Dedifferentiated amniotic fluid mesenchymal stem cell (primary cell): ENCODE data around the gene RIPOR3.
"Not testable (repeated sequence)": the region's sequence is repeated elsewhere in the genome, so short reads cannot be mapped to it uniquely, and the experiment has no call there.

Source experiments
- DNase-seq: peaks from one replicate; pipeline ENCODE4 v3.0.0-alpha.2; 2016; ENCODE audit errors: extremely low spot score

RIPOR3 gene

GRCh38 chr20:50633361-50633760, 58.0 kb downstream of the RIPOR3 start:
- DNase-seq = no peak

GRCh38 chr20:50632701-50633100, 58.6 kb downstream of the RIPOR3 start:
- DNase-seq = no peak

GRCh38 chr20:50632236-50632635, 59.1 kb downstream of the RIPOR3 start:
- DNase-seq = no peak

GRCh38 chr20:50630578-50631263, 60.6 kb downstream of the RIPOR3 start:
- no peak for DNase-seq

GRCh38 chr20:50629670-50630045, 61.7 kb downstream of the RIPOR3 start:
- DNase-seq = no peak

GRCh38 chr20:50628853-50629669, 62.3 kb downstream of the RIPOR3 start:
- DNase-seq = no peak

- no peak for DNase-seq
These were observed 63.0 kb downstream of the RIPOR3 start for GRCh38 chr20:50628332-50628731.

GRCh38 chr20:50627747-50628146, 63.6 kb downstream of the RIPOR3 start:
- no peak for DNase-seq

- no peak for DNase-seq
These were observed 65.2 kb downstream of the RIPOR3 start for GRCh38 chr20:50625986-50626677.

GRCh38 chr20:50624351-50625016, 66.9 kb downstream of the RIPOR3 start:
- no peak for DNase-seq

- DNase-seq = no peak
These were observed 70.2 kb downstream of the RIPOR3 start for GRCh38 chr20:50621068-50621665.

GRCh38 chr20:50620459-50620858, 70.9 kb downstream of the RIPOR3 start:
- not testable (repeated sequence) for DNase-seq

GRCh38 chr20:50618537-50618936, 72.8 kb downstream of the RIPOR3 start:
- DNase-seq = no peak

- no peak for DNase-seq
These were observed 74.3 kb downstream of the RIPOR3 start for GRCh38 chr20:50617022-50617421.

- DNase-seq = no peak
These were observed 75.9 kb downstream of the RIPOR3 start for GRCh38 chr20:50615407-50615806.

GRCh38 chr20:50613438-50614169, 77.7 kb downstream of the RIPOR3 start:
- DNase-seq = no peak

- DNase-seq = no peak
These were observed 80.1 kb downstream of the RIPOR3 start for GRCh38 chr20:50611128-50611810.

- DNase-seq = no peak
These were observed 81.1 kb downstream of the RIPOR3 start for GRCh38 chr20:50610212-50610718.

- DNase-seq = no peak
These were observed 81.8 kb downstream of the RIPOR3 start for GRCh38 chr20:50609438-50609989.

- DNase-seq = no peak
These were observed 82.6 kb downstream of the RIPOR3 start for GRCh38 chr20:50608750-50609104.
